GM18867 (cell line): Measurements from ENCODE around the gene CTNNA2.

ENCODE experiments used
- ATAC-seq: cut with Tn5 transposase; IDR thresholded peaks from one replicate; pipeline ENCODE4 v1.9.1; 2021; ENCODE audit warnings: mild to moderate bottlenecking, moderate library complexity; ENCODE audit not compliant: unreplicated experiment

CTNNA2 gene

DNA sequence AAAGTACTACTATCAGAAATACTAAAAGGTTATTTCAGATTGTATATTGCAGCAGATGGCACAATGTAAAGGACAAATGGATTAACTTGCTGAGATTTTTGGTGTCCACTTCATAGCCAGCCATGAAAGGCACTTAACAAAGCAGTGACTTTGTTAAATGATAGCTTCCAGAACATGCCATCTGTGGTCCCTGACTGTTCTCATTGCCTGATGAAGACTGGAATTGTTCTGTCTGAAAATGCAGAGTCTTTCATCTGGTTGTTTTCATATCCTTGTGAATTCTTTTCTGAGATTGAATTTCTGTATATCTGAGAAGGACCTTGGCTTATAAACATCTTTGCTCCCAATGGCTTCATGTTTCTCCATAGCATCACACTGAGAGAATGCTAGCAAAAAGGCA, 836.1 kb downstream of the CTNNA2 start:
- ATAC-seq, result no peak

DNA sequence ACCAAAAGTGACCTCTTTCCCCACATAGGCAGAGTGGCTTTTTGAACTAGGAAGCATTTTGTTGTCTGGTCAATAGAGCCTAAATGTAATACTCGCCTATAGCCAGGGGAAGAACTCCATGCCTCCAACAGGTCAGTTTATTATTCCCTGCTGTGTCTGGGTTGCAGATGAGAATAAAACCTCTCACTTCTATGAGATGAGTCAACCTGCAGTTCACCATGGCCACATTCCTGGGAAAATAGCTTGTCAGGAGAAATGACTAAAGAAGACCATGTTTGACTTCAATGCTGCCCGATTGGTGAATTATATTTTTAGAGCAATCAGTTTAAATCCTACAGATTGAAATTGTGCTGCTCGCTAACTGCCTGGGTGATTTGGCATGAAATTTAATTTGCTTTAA, 838.4 kb downstream of the CTNNA2 start:
- no peak for ATAC-seq

- no peak for ATAC-seq
Observed at GRCh38 chr2:80354858-80355257, 842.0 kb downstream of the CTNNA2 start.

- ATAC-seq, result no peak
Observed at GRCh38 chr2:80361904-80362303, 849.1 kb downstream of the CTNNA2 start.

GRCh38 chr2:80363330-80363729, 850.5 kb downstream of the CTNNA2 start:
- no peak for ATAC-seq

DNA sequence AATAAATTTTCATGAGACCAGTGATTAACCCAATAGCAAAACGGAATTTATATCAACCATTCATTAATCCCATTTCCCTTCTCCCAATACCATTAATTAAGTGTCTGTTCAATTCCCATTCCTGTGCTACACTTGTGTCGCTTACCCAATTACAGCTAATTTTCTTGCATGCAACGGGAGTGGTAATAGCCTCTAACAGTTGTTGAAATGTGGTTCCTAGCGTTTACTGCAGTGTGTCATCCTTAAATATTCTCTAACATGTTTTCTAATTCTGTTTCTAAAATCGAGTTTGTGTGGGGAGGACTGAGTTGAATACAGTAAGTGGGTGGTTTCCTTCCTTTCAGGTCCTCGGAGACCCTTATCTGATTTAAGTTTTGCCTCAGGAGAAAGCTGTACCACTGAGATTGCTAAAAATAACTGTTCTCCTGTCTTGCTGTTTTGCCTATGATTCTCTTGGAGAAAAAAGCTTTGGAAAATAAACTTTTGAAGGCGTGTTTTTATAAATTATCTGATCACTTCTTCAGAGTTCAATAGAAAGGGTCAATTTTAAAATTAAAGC, 851.0 kb downstream of the CTNNA2 start:
- no peak for ATAC-seq

GRCh38 chr2:80364524-80365212, 851.8 kb downstream of the CTNNA2 start:
- no peak for ATAC-seq

DNA sequence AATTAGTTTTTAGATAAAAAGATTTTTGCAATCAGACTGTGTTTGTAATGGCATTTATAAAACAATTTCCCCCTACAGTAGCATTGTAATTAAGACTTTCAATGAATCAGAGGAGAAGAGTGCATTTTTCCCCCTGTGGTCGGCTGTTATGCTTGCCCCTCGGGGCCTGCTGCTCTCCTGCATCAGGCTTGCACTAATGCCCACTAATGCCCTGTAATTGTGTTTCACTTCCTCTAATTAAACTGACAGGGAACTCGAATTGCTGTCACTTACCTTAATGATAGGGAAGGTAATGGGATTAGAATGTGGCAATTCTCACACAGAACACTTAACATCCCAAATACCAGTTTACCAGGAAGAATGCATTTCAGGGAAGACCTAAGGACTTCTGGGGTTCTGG, 852.9 kb downstream of the CTNNA2 start:
- no peak for ATAC-seq

DNA sequence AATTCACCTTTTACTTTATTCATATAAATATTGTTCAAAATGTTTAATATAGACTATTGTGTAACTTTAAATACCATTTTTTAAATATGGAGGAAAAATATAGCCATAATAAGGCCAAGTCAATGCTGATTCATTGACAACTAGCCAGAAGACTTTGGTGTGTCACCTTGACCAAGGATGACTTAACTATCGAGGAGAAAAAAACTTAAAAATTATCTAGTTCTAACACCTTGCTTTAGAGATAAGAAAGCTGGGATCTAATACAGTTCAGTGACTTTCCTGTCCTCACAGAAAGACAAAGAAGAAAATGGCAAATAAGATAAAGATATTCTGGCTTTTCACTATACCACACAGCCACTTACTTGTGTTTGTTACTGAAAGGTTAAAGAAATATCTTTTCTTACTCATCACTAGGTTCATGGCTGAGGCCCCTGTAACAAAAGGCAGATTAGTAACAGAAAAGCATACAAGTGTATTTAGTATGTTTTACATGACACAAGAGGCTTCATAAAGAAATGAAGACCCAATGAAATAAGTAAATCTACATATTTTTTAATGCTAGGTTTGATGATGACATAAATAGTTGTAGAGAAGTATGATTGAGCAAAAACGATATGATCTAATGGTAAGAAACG, 857.6 kb downstream of the CTNNA2 start:
- ATAC-seq, result no peak

DNA sequence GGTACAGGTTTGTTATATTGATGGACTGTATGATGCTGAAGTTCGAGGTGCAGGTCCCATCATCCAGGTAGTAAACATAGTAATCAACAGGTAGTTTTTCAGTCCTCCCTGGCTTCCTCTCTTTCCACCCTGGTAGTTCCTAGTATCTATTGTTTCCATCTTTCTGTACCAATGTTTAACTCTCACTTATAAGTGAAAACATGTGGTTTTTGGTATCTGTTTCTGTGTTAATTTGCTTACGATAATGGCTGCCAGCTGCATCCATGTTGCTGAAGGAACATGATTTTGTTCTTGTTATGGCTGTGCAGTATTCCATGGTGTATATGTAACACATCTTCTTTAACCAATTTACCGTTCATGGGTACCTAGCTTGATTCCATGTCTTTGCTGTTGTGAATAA, 861.3 kb downstream of the CTNNA2 start:
- ATAC-seq, result no peak

GRCh38 chr2:80377071-80377470, 864.2 kb downstream of the CTNNA2 start:
- no peak for ATAC-seq

GRCh38 chr2:80380736-80381135, 867.9 kb downstream of the CTNNA2 start:
- ATAC-seq, result no peak

- no peak for ATAC-seq
Observed at GRCh38 chr2:80381666-80382065, 868.8 kb downstream of the CTNNA2 start.

DNA sequence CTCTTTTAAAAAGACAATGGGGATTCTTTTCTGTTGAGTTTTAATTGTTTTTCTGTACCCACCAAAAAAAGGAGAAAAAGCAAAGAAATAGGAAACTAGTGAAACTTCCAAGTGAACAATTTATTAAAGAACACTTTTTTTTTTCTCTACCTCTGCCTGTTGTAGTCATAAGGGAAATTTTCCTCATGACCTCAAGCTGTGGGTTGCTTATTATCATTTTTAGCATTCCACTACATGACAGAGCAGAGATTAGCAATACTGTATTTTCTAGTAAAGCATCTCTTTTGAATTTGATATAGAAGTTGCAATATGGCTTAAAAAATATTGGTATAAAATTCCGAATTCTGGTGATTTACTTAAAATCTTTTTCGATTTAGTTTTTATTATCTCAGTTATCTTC, 879.6 kb downstream of the CTNNA2 start:
- no peak for ATAC-seq

DNA sequence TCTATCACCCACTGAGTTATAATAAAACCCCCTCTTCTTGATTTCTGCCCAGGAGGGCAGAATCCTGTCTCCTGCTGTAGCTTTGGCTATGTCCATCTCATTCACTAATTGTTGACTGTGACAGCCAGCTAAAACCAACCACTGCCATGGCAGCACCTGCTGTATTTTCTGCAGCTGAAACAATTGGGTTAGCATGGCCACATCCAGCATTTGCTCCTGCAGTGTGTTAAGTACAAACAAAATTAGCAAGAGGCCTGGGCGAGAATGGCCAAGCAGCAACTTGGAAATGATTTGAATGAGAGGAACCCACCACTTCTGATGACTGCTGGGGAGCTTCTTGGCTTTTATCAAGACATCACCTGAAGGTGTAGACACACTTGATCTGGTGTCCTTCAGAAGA, 881.1 kb downstream of the CTNNA2 start:
- ATAC-seq, result no peak

DNA sequence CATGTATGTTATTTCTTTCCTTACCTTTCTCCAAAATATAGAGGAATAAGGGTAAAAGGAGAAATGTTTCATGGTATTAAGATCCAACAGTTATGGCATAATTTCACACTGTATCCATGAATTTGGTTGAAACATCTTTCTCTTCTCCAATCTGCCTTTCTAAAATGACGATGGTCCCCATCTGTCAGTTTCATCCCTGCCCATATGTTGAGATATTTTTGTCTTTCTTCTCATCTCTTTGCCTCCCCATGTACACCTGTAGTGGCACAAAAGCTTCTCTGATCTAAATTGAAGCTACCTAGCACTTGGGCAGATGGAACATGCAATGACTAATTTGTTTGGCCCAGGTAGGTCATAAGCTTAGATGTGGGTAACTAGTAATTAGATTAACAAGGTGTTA, 882.4 kb downstream of the CTNNA2 start:
- ATAC-seq, result no peak

DNA sequence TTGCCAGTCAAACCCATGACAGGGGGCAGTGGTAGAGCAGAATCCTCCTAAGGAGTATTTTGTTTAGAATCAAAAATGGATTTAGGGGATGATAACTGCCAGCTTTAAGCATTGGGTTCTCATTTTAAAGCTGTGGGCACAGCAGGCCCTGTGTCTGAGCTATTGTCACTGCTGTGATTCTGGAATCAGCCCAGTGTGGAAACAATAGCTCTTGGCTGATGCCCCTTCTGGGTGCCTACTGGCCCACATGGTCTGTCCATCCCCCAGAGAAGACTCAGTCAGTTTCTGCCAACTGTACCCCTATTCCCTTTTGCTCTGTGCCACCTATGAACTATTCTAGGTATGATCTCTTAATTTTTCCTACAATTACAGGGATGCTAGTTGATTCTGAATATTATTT, 883.4 kb downstream of the CTNNA2 start:
- no peak for ATAC-seq

GRCh38 chr2:80403081-80403480, 890.2 kb downstream of the CTNNA2 start:
- no peak for ATAC-seq

DNA sequence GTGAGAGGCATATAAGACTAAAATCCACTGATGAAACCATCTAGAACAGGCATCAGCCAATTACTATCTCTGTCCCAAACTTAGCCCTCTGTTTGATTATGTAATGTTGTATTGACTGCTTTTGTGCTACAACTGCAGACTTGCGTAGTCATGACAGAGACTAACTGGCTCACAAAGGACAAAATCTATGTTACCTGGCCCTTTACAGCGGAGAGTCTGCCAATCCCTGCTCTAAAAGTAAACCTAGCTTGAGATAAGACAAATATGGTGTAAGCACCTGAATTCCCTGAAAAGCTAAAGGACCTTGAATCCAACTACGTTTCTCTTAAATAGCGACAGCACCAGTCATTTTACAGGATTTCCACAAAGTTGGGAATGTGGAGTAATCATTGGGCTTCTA, 894.5 kb downstream of the CTNNA2 start:
- no peak for ATAC-seq

GRCh38 chr2:80410346-80410745, 897.5 kb downstream of the CTNNA2 start:
- ATAC-seq, result no peak

DNA sequence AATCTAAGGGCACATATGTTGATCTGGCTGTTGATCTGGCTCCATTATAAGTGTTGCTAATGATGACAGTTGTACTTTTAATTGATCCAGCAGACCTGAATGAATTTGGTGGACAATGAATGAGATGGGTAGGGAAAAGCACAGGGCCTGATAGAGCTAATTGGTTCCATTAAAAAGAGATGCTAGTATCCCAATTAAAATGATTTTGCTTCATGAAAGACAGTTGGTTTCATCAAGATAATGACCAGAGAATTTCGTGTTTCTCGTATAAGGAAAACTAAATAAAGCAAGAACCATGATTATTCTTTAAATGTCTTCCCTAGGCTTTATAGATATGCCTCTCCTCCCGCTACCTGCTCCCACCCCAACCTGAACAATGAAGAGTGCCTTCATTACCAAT, 900.3 kb downstream of the CTNNA2 start:
- ATAC-seq, result no peak

DNA sequence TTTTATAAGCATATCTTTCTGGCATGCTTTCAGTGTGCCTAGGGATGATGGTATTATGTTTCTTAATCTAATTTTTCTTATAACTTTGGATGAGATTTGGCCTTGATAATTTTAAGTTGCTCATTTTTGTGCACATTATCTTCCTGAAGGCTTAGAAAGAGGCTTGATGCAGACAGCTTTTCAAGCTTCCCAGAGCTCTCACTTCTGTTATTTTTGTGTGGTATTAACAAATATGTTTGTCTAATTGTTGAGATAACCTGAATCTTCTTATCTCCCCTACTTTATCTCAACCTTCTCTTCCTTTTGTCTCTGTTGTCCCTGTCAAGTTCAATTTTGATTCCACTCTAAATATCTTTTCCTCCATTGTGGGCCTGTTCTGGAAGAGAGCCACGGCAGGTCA, 904.9 kb downstream of the CTNNA2 start:
- no peak for ATAC-seq
